LNCAP (cell line): ENCODE data around the gene DLGAP1.

ENCODE experiments used
- TF ChIP-seq, protein P1 (sequence below): fragments of 450-650 bp; IDR thresholded peaks from 2 replicates; pipeline ENCODE4 v1.5.1; 2017; ENCODE audit warnings: mild to moderate bottlenecking

The DLGAP1 gene

DNA sequence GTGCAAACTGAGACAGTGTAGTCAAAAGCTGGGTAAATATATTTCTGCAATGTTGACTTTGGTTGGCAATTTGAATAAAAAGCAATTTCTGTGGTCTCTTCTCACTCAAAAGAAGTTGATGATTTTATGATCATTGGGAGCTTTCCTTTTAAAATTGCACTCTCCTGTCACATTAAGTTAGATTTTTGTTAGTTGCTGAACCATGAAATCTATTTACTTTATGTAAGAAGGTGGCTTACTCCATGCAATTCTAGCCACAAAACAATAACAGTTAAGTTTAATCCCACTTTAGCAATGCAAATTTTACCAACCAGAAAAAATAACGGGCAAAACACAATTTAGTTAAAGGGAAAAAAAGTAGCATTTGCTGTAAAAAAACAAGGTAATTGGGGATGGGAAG is 48.3 kb downstream of the DLGAP1 start:
- TF ChIP-seq, protein P1, sequence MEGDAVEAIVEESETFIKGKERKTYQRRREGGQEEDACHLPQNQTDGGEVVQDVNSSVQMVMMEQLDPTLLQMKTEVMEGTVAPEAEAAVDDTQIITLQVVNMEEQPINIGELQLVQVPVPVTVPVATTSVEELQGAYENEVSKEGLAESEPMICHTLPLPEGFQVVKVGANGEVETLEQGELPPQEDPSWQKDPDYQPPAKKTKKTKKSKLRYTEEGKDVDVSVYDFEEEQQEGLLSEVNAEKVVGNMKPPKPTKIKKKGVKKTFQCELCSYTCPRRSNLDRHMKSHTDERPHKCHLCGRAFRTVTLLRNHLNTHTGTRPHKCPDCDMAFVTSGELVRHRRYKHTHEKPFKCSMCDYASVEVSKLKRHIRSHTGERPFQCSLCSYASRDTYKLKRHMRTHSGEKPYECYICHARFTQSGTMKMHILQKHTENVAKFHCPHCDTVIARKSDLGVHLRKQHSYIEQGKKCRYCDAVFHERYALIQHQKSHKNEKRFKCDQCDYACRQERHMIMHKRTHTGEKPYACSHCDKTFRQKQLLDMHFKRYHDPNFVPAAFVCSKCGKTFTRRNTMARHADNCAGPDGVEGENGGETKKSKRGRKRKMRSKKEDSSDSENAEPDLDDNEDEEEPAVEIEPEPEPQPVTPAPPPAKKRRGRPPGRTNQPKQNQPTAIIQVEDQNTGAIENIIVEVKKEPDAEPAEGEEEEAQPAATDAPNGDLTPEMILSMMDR: no peak

- TF ChIP-seq, protein P1: no peak
Observed at GRCh38 chr18:4405965-4406364, 49.1 kb downstream of the DLGAP1 start.

DNA sequence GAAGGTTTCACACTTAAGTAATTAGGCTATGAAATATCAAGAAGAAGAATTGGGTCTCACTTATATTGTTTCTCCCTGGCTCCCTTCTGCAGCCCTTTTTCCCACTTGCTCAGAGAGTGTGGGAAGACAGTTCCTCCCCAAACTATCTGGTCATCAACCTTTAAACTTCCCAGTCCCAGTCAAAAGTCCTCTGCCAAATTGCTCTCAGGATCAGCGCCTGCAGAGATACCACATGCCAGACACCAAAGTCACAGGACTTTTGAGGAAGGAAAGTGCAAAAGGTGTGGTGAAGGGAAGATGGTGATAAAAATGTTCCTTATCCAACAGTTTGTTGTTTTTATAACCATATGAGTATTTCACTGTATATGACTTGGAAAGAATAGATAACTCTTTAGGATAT is 51.3 kb downstream of the DLGAP1 start:
- TF ChIP-seq, protein P1: no peak

GRCh38 chr18:4400911-4401310 is 54.2 kb downstream of the DLGAP1 start:
- TF ChIP-seq, protein P1: no peak

DNA sequence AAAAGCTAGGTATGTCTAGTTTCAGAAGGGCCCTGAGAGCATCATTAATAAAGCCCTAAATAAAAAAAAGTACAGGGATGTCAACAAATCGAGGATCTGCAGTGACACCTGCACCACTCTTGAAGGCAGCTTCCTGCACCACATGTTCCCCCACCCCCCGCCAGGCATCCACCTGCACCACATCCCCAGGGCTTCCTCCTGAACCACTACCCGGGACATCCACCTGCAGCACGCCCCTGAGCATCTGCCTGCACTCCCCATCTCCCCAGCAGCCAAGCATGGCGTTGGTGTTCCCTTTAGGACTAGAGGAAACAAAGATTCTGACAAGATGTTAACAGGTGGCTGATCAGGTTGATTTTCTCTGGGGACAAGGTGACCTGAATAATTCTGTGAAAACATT is 55.2 kb downstream of the DLGAP1 start:
- TF ChIP-seq, protein P1: no peak

DNA sequence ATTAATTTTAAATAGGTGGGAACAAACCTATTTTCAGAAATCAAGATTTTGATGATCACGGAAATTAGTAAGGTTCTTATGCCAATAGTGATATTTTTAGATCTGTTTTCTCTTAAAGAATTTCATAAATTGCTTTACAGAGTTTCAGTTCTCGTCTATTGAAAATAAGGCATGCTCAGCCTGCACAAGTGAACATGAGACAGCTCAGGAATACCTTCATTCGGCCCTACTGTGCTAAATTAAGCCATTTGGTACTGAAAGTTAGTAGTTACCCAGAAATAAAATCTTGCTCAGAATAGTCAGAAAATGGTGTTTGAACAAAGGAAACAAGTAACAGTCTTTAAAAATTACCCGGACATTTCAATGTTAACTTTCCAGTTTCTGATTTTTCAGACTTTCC is 60.4 kb downstream of the DLGAP1 start:
- TF ChIP-seq, protein P1: no peak

- TF ChIP-seq, protein P1: no peak
Observed at GRCh38 chr18:4391859-4392258, 63.2 kb downstream of the DLGAP1 start.

DNA sequence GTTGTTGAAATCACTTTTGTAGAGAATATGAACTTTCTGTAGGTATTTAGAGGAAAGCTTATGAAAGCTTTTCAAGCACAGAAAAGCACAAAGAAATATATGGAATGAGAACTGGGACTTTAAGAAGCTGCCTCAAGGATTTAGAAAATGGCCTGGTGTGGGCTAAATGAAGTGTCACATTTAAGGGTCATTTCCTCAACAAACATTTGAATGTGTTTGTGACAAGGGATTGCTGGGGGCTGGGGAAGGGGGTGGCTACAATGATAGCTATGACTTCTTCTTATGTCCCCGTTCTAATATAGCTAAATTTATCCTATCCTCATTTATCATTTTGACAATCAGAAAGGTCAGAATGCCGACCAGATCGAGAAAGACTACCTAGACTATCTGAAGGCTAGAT is 69.2 kb downstream of the DLGAP1 start:
- TF ChIP-seq, protein P1: no peak
